SK-N-SH (cell line): ENCODE results near the gene LPP. TPM values are rescaled to one million over a fixed set of nuclear protein-coding genes. Genes with fewer than 3 reads are reported as not detected.

ENCODE experiments used
- CTCF ChIA-PET: fragments of 300-600, 350-600 bp; formaldehyde crosslinking; extraction: SDS; loops from one replicate; lab custom pipeline; 2021; lab: Yijun Ruan, JAX
- POLR2A ChIA-PET: fragments of 350-600 bp; sonication (Branson Sonifier 250); formaldehyde crosslinking; extraction: SDS; loops from one replicate; lab custom pipeline; 2020; ENCODE audit warnings: antibody characterized with exemption, inconsistent platforms; lab: Yijun Ruan, JAX
- DNase-seq: peaks from one replicate; pipeline ENCODE4 v3.0.0; 2012
- H2AFZ ChIP-seq: fragments of 200-600 bp; sonication (generic); 2 replicates; pipeline ENCODE4 v1.8.1; 2016; ENCODE audit warnings: antibody characterized with exemption, mild to moderate bottlenecking, low read depth
- H3F3A ChIP-seq: fragments of 200-600 bp; sonication (generic); replicated peaks from 2 replicates; pipeline ENCODE3; 2016; ENCODE audit warnings: antibody characterized with exemption, mild to moderate bottlenecking; ENCODE audit not compliant: insufficient read depth
- H3K27ac ChIP-seq, 2 experiments: fragments of 200-500 bp in 1 of 2; fragments of 200-600 bp in 1 of 2; sonication (Bioruptor generic) in 1 of 2; sonication (generic), shearing (Covaris generic) in 1 of 2; 2 replicates each; pipeline versions ENCODE4 v1.5.1 to v1.6.1; 2014 to 2016; ENCODE audit warnings: low read depth in 2 of 2, inconsistent platforms in 1 of 2, low read length in 1 of 2, mild to moderate bottlenecking in 1 of 2, mixed read lengths in 1 of 2
- H3K27me3 ChIP-seq: fragments of 200-600 bp; sonication (generic), shearing (Covaris generic); 2 replicates; pipeline ENCODE4 v1.6.1; 2016; ENCODE audit warnings: mixed run types; ENCODE audit not compliant: insufficient read depth
- H3K36me3 ChIP-seq, 2 experiments: fragments of 200-500 bp in 1 of 2; fragments of 200-600 bp in 1 of 2; sonication (Bioruptor generic) in 1 of 2; sonication (generic) in 1 of 2; replicated peaks in 1 of 2; 2 replicates each; pipeline versions ENCODE3 to v1.5.1; 2014 to 2016; ENCODE audit warnings: low read length in 1 of 2, mild to moderate bottlenecking in 1 of 2; ENCODE audit not compliant: insufficient read depth in 2 of 2, control insufficient read depth in 1 of 2
- H3K4me1 ChIP-seq, 2 experiments: fragments of 200-500 bp in 1 of 2; fragments of 200-600 bp in 1 of 2; sonication (Bioruptor generic) in 1 of 2; sonication (generic), shearing (Covaris generic) in 1 of 2; 2 replicates each; pipeline versions ENCODE4 v1.5.1 to v1.6.1; 2014 to 2016; ENCODE audit warnings: low read depth in 1 of 2, low read length in 1 of 2, mixed run types in 1 of 2; ENCODE audit not compliant: insufficient read depth in 2 of 2, control insufficient read depth in 1 of 2
- H3K4me2 ChIP-seq: fragments of 200-600 bp; sonication (generic), shearing (Covaris generic); 2 replicates; pipeline ENCODE4 v1.6.1; 2017; ENCODE audit warnings: mixed run types
- H3K4me3 ChIP-seq, 2 experiments: fragments of 200-500 bp in 1 of 2; fragments of 200-600 bp in 1 of 2; sonication (Bioruptor generic) in 1 of 2; sonication (generic), shearing (Covaris generic) in 1 of 2; 2 replicates each; pipeline versions ENCODE4 v1.5.1 to v1.8.1; 2014 to 2016; ENCODE audit warnings: low read depth in 2 of 2, inconsistent platforms in 1 of 2, low read length in 1 of 2, mild to moderate bottlenecking in 1 of 2, mixed read lengths in 1 of 2, moderate library complexity in 1 of 2
- H3K79me2 ChIP-seq: fragments of 200-600 bp; sonication (generic); 2 replicates; pipeline ENCODE4 v1.8.1; 2017; ENCODE audit warnings: mild to moderate bottlenecking; ENCODE audit not compliant: insufficient read depth
- H3K9ac ChIP-seq: fragments of 200-600 bp; sonication (generic); 2 replicates; pipeline ENCODE4 v1.6.1; 2017; ENCODE audit warnings: mixed run types
- H3K9me2 ChIP-seq: fragments of 200-600 bp; sonication (generic); 2 replicates; pipeline ENCODE4 v1.6.1; 2017; ENCODE audit warnings: mixed run types
- H3K9me3 ChIP-seq: fragments of 200-600 bp; sonication (generic); 2 replicates; pipeline ENCODE4 v1.6.1; 2017; ENCODE audit warnings: mixed run types, mild to moderate bottlenecking, moderate library complexity
- H4K20me1 ChIP-seq: fragments of 200-600 bp; sonication (generic); 2 replicates; pipeline ENCODE4 v1.6.1; 2017; ENCODE audit warnings: mild to moderate bottlenecking, mixed run types; ENCODE audit not compliant: insufficient read depth
- ELF1 ChIP-seq: IDR thresholded peaks from 2 replicates; pipeline ENCODE4 v1.4.0; 2012
- EZH2phosphoT487 ChIP-seq: fragments of 200-600 bp; sonication (generic); IDR thresholded peaks from 2 replicates; pipeline ENCODE4 v1.6.1; 2017; ENCODE audit warnings: low read depth, mixed run types, mild to moderate bottlenecking, antibody characterized with exemption, moderate library complexity, borderline replicate concordance
- MEF2A ChIP-seq: IDR thresholded peaks from 2 replicates; pipeline ENCODE4 v1.4.0; 2012; ENCODE audit warnings: low read depth, borderline replicate concordance
- NRF1 ChIP-seq: IDR thresholded peaks from 2 replicates; pipeline ENCODE4 v1.6.1; 2012; ENCODE audit warnings: low read depth, mild to moderate bottlenecking, low read length
- POLR2AphosphoS5 ChIP-seq: IDR thresholded peaks from 2 replicates; pipeline ENCODE4 v1.6.1; 2012; ENCODE audit warnings: low read depth, low read length
- SIN3A ChIP-seq: IDR thresholded peaks from 2 replicates; pipeline ENCODE4 v1.6.1; 2012; ENCODE audit warnings: low read depth, mild to moderate bottlenecking, low read length, moderate library complexity, borderline replicate concordance
- SMC3 ChIP-seq: IDR thresholded peaks from 2 replicates; pipeline ENCODE4 v1.6.1; 2012; ENCODE audit warnings: low read depth, low read length, improper control_type of control experiment
- YY1 ChIP-seq: IDR thresholded peaks from 2 replicates; pipeline ENCODE4 v1.4.0; 2012; ENCODE audit warnings: low read depth, mild to moderate bottlenecking
- WGBS: methylation state at CpG from one replicate; pipeline ENCODE4 v1.1.6; 2017; ENCODE audit warnings: low lambda C conversion rate; 5-methylcytosine and 5-hydroxymethylcytosine counted together
- polyA plus RNA-seq, 3 experiments: library from polyadenylated mRNA; depleted of rRNA; stranded (reverse); fragments of >200 nt; gene quantifications; 2 replicates each; pipeline ENCODE4 v1.2.3, GENCODE V29; 2012
- TF ChIP-seq, protein P1 (sequence below): IDR thresholded peaks from 2 replicates; pipeline ENCODE4 v1.6.1; 2012; ENCODE audit warnings: mild to moderate bottlenecking, low read depth, low read length, moderate library complexity
- TF ChIP-seq, protein P2 (sequence below): fragments of 150-350 bp; IDR thresholded peaks from 2 replicates; pipeline ENCODE4 v1.6.1; 2016; ENCODE audit warnings: mild to moderate bottlenecking, low read depth, low read length
- TF ChIP-seq, protein P3 (sequence below): IDR thresholded peaks from 2 replicates; pipeline ENCODE4; 2012
- TF ChIP-seq, protein P4 (sequence below): IDR thresholded peaks from 2 replicates; pipeline ENCODE4 v1.4.0; 2012; ENCODE audit warnings: low read depth, borderline replicate concordance

LPP gene
- polyA plus RNA-seq, 1 of the 3 experiments (the other 2 are of a cell fraction) = 6.6 TPM

DNA sequence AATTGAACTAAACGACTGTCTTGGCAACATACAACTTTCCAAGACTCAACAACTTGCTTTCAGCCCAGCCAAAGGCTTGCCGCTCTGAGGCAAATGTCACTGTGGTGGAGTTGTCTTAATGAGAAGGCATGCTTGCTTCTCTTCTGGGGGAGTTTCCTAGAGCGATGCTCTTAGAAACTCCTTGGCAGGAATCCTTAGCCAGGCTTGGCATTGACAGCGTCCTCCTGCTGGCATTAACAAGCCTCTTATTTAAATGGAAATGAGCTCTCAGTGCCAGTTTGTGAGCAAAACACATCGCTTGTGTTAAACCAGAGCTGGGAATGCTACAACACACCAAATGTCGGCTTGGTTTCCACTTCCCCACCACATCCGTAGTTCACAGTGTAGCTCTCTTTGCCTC, 752.3 kb downstream of the LPP start:
- POLR2A ChIA-PET = no interaction called here
- H3K9ac ChIP-seq = no peak overlapping the region
- H3K4me3 ChIP-seq = no peak overlapping the region
- no peak overlapping the region for H3K27ac ChIP-seq
- no peaks in the 10 kb centered on the region for H3K27me3 ChIP-seq
- H3K79me2 ChIP-seq = no peaks in the 10 kb centered on the region
- H3K9me2 ChIP-seq = no peaks in the 10 kb centered on the region
- no peak for DNase-seq
- CTCF ChIA-PET = no interaction called here
- 65% methylated on average over 6 of the region's 7 CpGs for WGBS
- H4K20me1 ChIP-seq = no peaks in the 10 kb centered on the region
- H3K4me2 ChIP-seq = no peak overlapping the region
- no peaks in the 10 kb centered on the region for H3K9me3 ChIP-seq
- H3K36me3 ChIP-seq = no peaks in the 10 kb centered on the region
- TF ChIP-seq, protein P1, sequence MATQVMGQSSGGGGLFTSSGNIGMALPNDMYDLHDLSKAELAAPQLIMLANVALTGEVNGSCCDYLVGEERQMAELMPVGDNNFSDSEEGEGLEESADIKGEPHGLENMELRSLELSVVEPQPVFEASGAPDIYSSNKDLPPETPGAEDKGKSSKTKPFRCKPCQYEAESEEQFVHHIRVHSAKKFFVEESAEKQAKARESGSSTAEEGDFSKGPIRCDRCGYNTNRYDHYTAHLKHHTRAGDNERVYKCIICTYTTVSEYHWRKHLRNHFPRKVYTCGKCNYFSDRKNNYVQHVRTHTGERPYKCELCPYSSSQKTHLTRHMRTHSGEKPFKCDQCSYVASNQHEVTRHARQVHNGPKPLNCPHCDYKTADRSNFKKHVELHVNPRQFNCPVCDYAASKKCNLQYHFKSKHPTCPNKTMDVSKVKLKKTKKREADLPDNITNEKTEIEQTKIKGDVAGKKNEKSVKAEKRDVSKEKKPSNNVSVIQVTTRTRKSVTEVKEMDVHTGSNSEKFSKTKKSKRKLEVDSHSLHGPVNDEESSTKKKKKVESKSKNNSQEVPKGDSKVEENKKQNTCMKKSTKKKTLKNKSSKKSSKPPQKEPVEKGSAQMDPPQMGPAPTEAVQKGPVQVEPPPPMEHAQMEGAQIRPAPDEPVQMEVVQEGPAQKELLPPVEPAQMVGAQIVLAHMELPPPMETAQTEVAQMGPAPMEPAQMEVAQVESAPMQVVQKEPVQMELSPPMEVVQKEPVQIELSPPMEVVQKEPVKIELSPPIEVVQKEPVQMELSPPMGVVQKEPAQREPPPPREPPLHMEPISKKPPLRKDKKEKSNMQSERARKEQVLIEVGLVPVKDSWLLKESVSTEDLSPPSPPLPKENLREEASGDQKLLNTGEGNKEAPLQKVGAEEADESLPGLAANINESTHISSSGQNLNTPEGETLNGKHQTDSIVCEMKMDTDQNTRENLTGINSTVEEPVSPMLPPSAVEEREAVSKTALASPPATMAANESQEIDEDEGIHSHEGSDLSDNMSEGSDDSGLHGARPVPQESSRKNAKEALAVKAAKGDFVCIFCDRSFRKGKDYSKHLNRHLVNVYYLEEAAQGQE = no peak
- no peak for TF ChIP-seq YY1
- no peak for TF ChIP-seq POLR2AphosphoS5
- no peak for TF ChIP-seq ELF1
- TF ChIP-seq, protein P2, sequence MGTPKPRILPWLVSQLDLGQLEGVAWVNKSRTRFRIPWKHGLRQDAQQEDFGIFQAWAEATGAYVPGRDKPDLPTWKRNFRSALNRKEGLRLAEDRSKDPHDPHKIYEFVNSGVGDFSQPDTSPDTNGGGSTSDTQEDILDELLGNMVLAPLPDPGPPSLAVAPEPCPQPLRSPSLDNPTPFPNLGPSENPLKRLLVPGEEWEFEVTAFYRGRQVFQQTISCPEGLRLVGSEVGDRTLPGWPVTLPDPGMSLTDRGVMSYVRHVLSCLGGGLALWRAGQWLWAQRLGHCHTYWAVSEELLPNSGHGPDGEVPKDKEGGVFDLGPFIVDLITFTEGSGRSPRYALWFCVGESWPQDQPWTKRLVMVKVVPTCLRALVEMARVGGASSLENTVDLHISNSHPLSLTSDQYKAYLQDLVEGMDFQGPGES = no peak
- TF ChIP-seq MEF2A = no peak
- TF ChIP-seq SIN3A = no peak
- peaks cover 16% of the 10 kb centered on the region for H3F3A ChIP-seq
- H3K4me1 ChIP-seq = peaks cover 0 to 11% of the 10 kb centered on the region in 2 experiments; a peak in 2 of 4 replicates
- no peak overlapping the region for H2AFZ ChIP-seq

DNA sequence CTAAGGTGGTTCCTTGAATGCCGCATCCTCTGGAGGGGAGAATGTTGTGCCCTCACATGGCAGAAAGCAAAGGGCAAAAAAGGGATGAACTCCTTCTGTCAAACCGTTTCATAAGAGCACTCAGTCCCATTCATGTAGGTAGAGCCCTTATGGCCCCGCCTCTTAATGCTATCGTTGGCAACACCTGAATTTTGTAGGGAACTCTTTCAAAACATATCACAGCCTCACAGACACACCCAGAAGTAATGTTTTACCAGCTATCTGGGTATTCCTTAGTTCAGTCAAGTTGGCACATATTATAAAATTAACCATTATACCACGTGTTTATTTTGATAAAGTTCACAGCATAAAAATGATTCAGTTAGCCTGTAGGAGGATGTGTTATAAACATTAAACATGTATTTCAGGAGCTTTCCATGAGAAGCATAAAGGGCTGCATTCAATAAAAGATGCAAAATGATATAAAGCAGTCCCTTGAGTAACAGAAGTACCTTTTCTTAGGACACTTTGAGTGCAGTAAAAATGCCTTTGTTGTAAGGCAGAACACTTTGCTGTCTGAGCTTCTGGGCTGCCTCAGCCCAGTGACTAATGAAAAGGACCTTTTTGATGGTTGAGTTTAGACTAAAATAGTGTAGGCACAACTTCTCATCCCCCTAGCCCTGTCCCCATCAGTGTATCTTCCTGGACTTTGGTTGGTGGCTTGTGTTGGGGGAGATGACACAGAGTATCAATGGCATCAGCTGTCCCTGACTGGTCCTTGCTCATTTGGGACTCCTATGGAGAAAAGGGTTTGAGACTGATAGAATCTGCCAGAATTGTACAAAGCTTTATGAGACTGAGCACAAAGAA, 754.3 kb downstream of the LPP start:
- no peaks in the 10 kb centered on the region for H3K36me3 ChIP-seq
- no peak overlapping the region for H3K4me2 ChIP-seq
- TF ChIP-seq, protein P3, sequence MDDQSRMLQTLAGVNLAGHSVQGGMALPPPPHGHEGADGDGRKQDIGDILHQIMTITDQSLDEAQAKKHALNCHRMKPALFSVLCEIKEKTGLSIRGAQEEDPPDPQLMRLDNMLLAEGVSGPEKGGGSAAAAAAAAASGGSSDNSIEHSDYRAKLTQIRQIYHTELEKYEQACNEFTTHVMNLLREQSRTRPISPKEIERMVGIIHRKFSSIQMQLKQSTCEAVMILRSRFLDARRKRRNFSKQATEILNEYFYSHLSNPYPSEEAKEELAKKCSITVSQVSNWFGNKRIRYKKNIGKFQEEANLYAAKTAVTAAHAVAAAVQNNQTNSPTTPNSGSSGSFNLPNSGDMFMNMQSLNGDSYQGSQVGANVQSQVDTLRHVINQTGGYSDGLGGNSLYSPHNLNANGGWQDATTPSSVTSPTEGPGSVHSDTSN = no peak
- TF ChIP-seq NRF1 (no peak), EZH2phosphoT487 (no peak), SMC3 (no peak), MEF2A (no peak)
- TF ChIP-seq, protein P4, sequence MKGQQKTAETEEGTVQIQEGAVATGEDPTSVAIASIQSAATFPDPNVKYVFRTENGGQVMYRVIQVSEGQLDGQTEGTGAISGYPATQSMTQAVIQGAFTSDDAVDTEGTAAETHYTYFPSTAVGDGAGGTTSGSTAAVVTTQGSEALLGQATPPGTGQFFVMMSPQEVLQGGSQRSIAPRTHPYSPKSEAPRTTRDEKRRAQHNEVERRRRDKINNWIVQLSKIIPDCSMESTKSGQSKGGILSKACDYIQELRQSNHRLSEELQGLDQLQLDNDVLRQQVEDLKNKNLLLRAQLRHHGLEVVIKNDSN = no peak
- TF ChIP-seq, all 33 proteins: peak for 0
- H3K4me1 ChIP-seq = no peaks in the 10 kb centered on the region
- no peaks in the 10 kb centered on the region for H3K27me3 ChIP-seq
- H3K9me3 ChIP-seq = no peaks in the 10 kb centered on the region
- no peaks in the 10 kb centered on the region for H3K9me2 ChIP-seq
- WGBS = 47% methylated on average over 5 of the region's 5 CpGs
- no peak overlapping the region for H3K27ac ChIP-seq
- no peaks in the 10 kb centered on the region for H4K20me1 ChIP-seq
- no peaks in the 10 kb centered on the region for H3K79me2 ChIP-seq
- H3F3A ChIP-seq = no peaks in the 10 kb centered on the region
- no peak overlapping the region for H3K4me3 ChIP-seq
- no peak overlapping the region for H3K9ac ChIP-seq
- DNase-seq = no peak
- ChIA-PET POLR2A (no interaction called here), CTCF (no interaction called here)
- no peak overlapping the region for H2AFZ ChIP-seq
